Fibroblast of villous mesenchyme (primary cell): ENCODE data around the gene NRG4. TPM values are rescaled to one million over a fixed set of nuclear protein-coding genes. Genes with fewer than 3 reads are reported as not detected.
"Not testable (repeated sequence)": the region's sequence is repeated elsewhere in the genome, so short reads cannot be mapped to it uniquely, and the experiment has no call there.

Source experiments
- DNase-seq: peaks from one replicate; pipeline ENCODE4 v3.0.0-alpha.2; 2010; ENCODE audit warnings: low read depth
- H3K4me3 ChIP-seq: 2 replicates; pipeline ENCODE4 v1.5.1; 2011; ENCODE audit warnings: low read depth, mild to moderate bottlenecking, low read length
- CTCF ChIP-seq: IDR thresholded peaks from 2 replicates; pipeline ENCODE4 v1.5.1; 2012; ENCODE audit warnings: low read depth, mild to moderate bottlenecking, low read length; ENCODE audit not compliant: insufficient read depth
- total RNA-seq: library from RNA; depleted of rRNA; stranded (reverse); fragments of >200 nt; gene quantifications from 2 replicates; pipeline ENCODE4 v1.2.3, GENCODE V29; 2012

Gene NRG4
- total RNA-seq, 1 donor: under 0.01 TPM

GRCh38 chr15:75981149-75981815 is 30.9 kb downstream of the NRG4 start:
- DNase-seq: no peak
- TF ChIP-seq CTCF: no peak
- no peak overlapping the region for H3K4me3 ChIP-seq

- not testable (repeated sequence) for DNase-seq, H3K4me3 ChIP-seq
Observed at GRCh38 chr15:75976766-75977165, 35.5 kb downstream of the NRG4 start.

GRCh38 chr15:75966073-75966472 is 46.2 kb downstream of the NRG4 start:
- H3K4me3 ChIP-seq: no peak overlapping the region
- DNase-seq: peak; percentile 76
- TF ChIP-seq CTCF: no peak

- no peak overlapping the region for H3K4me3 ChIP-seq
- DNase-seq: no peak
- no peak for TF ChIP-seq CTCF
Observed at GRCh38 chr15:75961331-75961730, 50.9 kb downstream of the NRG4 start.

GRCh38 chr15:75955720-75956119 is 56.5 kb downstream of the NRG4 start:
- no peak for TF ChIP-seq CTCF
- DNase-seq: no peak
- H3K4me3 ChIP-seq: no peak overlapping the region

GRCh38 chr15:75952525-75952924 is 59.7 kb downstream of the NRG4 start:
- no peak overlapping the region for H3K4me3 ChIP-seq
- TF ChIP-seq CTCF: no peak
- DNase-seq: no peak

GRCh38 chr15:75948761-75949296 is 63.4 kb downstream of the NRG4 start:
- no peak for DNase-seq
- H3K4me3 ChIP-seq: no peak overlapping the region
- no peak for TF ChIP-seq CTCF
